Prostate gland (tissue), 2 donors: ENCODE measurements around the gene KIDINS220. TPM values are rescaled to one million over a fixed set of nuclear protein-coding genes. Genes with fewer than 3 reads are reported as not detected.

Experiments used
- DNase-seq: peaks from one replicate; pipeline ENCODE4 v3.0.0-alpha.2; 2019; ENCODE audit warnings: low spot score
- H3K27ac ChIP-seq, 2 donors: fragments of 200-600 bp; sonication (generic); 2 replicates each; pipeline ENCODE4 v1.5.1; 2017 to 2019
- H3K27me3 ChIP-seq: fragments of 200-600 bp; sonication (generic); replicated peaks from 2 replicates; pipeline ENCODE4 v1.5.1; 2019; ENCODE audit not compliant: insufficient read depth
- H3K36me3 ChIP-seq, 2 donors: fragments of 200-600 bp; sonication (generic); 1 replicate in 1 of 2; 2 replicates in 1 of 2; pipeline versions ENCODE4 v1.5.1 to v1.8.1; 2017 to 2019
- H3K4me1 ChIP-seq: fragments of 200-600 bp; sonication (generic); replicated peaks from 2 replicates; pipeline ENCODE4 v1.5.1; 2019
- H3K4me3 ChIP-seq, 2 donors: fragments of 200-600 bp; sonication (generic); 2 replicates each; pipeline ENCODE4 v1.5.1; 2017 to 2019
- H3K9me3 ChIP-seq: fragments of 200-600 bp; sonication (generic); 2 replicates; pipeline ENCODE4 v1.5.1; 2017
- POLR2A ChIP-seq: fragments of 450-650 bp; IDR thresholded peaks from one replicate; pipeline ENCODE4 v1.6.1; 2016; ENCODE audit warnings: antibody characterized with exemption, mild to moderate bottlenecking
- POLR2AphosphoS5 ChIP-seq: sonication (generic); formaldehyde crosslinking; IDR thresholded peaks from one replicate; pipeline ENCODE4 v1.6.1; 2017; ENCODE audit warnings: antibody characterized with exemption
- WGBS: methylation state at CpG from one replicate; pipeline ENCODE4 v1.1.5; 2018; 5-methylcytosine and 5-hydroxymethylcytosine counted together
- intact Hi-C: fragments of 100-400 bp; cut with DNase I; formaldehyde crosslinking; loops from one replicate; pipeline ENCODE4 v1.14.2; 2022
- total RNA-seq, 2 donors: library from RNA; depleted of rRNA; stranded (reverse); fragments of >200 nt; gene quantifications; one replicate each; pipeline ENCODE4 v1.1.0, GENCODE V29; 2016
- TF ChIP-seq, protein P1 (sequence below), 4 experiments: fragments of 200-600 bp in 2 of 4; fragments of 450-650 bp in 2 of 4; sonication (generic) in 2 of 4; IDR thresholded peaks; 1 replicate in 3 of 4; 2 replicates in 1 of 4; pipeline ENCODE4 v1.5.1; 2016 to 2019; ENCODE audit warnings: antibody characterized with exemption in 4 of 4, mild to moderate bottlenecking in 2 of 4, moderate library complexity in 2 of 4

The KIDINS220 gene
- total RNA-seq, 2 donors from 2014 or later, result 46.2 to 84.5 TPM

DNA sequence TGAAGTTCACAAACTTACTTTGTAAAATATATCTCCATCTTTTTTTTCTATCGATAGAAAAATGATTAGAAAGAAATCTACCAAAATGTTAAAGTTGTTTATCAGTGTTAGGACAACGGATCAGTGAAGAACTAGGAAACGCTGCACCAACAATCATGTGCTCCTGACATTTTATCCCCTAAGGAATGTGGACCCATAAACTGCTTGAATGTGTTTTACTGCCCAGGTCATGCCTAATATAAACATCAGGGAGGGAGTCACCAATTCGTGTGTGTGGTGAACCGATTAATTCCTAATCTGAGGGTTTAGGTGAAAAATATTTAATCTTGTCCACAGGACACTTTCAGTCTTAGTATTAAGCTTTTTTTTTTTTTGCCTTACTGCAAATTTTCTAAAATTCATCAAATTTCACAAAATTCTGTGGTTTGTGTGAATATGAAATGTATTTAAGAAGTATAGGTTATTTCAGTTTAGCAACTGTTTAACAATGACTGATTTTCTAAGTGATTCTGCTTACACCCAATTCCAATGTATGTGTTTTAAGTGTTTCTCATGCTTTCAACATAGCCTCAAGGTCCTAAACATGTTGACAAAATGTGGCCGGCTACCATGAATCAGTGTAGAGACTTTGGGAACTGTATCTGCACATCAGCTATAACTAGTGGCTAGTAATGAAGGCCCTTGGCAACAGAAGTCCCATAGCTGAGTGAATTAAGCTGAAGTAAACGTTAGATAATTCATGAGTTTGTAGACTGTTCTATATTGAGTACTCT is 11.1 kb upstream of the KIDINS220 start:
- H3K36me3 ChIP-seq, result no peaks in the 10 kb centered on the region
- WGBS, result 65% methylated on average over 7 of the region's 7 CpGs
- DNase-seq, result no peak
- TF ChIP-seq, protein P1, sequence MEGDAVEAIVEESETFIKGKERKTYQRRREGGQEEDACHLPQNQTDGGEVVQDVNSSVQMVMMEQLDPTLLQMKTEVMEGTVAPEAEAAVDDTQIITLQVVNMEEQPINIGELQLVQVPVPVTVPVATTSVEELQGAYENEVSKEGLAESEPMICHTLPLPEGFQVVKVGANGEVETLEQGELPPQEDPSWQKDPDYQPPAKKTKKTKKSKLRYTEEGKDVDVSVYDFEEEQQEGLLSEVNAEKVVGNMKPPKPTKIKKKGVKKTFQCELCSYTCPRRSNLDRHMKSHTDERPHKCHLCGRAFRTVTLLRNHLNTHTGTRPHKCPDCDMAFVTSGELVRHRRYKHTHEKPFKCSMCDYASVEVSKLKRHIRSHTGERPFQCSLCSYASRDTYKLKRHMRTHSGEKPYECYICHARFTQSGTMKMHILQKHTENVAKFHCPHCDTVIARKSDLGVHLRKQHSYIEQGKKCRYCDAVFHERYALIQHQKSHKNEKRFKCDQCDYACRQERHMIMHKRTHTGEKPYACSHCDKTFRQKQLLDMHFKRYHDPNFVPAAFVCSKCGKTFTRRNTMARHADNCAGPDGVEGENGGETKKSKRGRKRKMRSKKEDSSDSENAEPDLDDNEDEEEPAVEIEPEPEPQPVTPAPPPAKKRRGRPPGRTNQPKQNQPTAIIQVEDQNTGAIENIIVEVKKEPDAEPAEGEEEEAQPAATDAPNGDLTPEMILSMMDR (IDR thresholded peaks at IDR 0.05), result no peak
- TF ChIP-seq POLR2AphosphoS5 (no peak), POLR2A (no peak)
- no peak overlapping the region for H3K4me3 ChIP-seq
- H3K4me1 ChIP-seq, result no peaks in the 10 kb centered on the region
- H3K27ac ChIP-seq, result no peak overlapping the region
- no peaks in the 10 kb centered on the region for H3K27me3 ChIP-seq
- intact Hi-C loops, result no loop called here
- H3K9me3 ChIP-seq, result no peaks in the 10 kb centered on the region

DNA sequence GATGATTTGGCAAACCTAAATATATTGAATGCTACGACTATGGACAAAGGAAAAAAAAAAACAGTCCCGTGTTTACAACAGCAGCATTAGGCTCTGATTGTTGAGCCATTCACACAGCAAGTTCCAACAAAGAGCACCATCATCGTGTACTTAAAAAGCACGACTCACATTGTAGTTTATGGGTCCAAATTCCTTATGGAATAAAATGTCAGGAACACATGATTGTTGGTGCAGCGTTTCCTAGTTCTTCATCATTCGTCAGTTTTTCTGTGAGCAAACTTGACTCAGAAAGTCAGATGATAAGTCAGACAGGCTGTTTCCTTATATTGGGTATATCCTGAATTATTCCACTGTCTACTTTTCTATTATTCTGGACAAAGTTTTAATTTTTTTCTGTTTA is 10.0 kb upstream of the KIDINS220 start:
- 67% methylated on average over 6 of the region's 6 CpGs for WGBS
- Histone ChIP-seq H3K9me3 (no peaks in the 10 kb centered on the region), H3K36me3 (no peaks in the 10 kb centered on the region), H3K4me3 (no peak overlapping the region), H3K27me3 (no peaks in the 10 kb centered on the region), H3K4me1 (no peaks in the 10 kb centered on the region), H3K27ac (no peak overlapping the region)
- intact Hi-C loops, result no loop called here
- DNase-seq, result no peak
- TF ChIP-seq, protein P1 (IDR thresholded peaks at IDR 0.05), result no peak
- TF ChIP-seq POLR2A, result no peak
- no peak for TF ChIP-seq POLR2AphosphoS5

DNA sequence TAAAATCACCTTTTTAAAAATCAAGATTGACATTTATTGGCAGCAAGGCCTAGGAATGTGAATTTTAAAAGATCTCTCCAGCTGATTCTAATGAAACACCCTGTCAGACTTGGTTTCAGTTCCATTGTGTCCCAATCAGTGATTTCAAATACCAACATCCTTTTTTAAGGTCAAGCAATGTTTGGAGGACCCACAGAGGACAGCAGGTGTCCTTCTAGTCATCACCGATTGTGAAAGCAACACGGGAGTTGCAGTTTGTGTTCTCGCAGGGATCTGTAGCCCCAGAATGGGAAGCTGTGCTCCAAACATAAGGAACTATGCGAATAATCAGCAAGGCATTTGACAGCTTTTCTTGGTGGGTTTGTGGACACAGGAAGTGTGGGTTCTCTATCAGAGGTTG is 4.5 kb upstream of the KIDINS220 start:
- no peak overlapping the region for H3K27ac ChIP-seq
- H3K36me3 ChIP-seq, result no peaks in the 10 kb centered on the region
- no peaks in the 10 kb centered on the region for H3K4me1 ChIP-seq
- 90% methylated on average over 4 of the region's 4 CpGs for WGBS
- intact Hi-C loops, result no loop called here
- H3K4me3 ChIP-seq, result no peak overlapping the region
- TF ChIP-seq POLR2A (no peak), POLR2AphosphoS5 (no peak)
- TF ChIP-seq, protein P1 (IDR thresholded peaks at IDR 0.05), result no peak
- no peaks in the 10 kb centered on the region for H3K9me3 ChIP-seq
- H3K27me3 ChIP-seq, result no peaks in the 10 kb centered on the region
- no peak for DNase-seq

DNA sequence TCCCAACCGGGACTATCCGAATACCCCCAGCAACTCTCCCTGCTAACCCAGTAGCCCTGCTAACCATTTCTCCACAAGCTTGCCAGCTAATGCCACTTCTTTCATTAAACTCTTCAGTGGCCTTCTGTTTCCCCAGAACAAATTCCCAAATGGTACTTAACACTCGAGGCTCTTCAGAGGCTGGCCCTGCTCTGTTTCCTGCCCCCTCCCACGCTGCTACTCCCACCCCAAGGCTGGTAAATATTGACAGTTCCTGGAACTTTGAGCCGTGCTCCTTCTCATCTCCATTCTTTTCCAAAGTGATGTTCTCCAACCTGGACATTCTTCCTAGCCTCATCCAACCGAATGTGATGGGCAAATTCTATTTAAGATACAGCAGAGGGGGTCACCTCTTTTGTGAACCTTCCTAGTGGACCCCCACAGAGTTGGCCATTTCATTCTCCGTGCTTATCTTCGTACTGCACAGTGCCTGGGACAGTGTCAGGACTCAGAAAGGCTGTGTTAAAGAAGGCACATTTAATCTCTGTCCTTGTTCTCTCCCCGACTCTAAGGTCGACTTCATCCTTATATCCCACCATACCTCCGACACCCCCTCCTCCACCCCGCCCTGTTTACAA is 3.2 kb upstream of the KIDINS220 start:
- intact Hi-C loops, result no loop called here
- Histone ChIP-seq H3K4me3 (no peak overlapping the region), H3K27ac (no peak overlapping the region), H3K9me3 (no peaks in the 10 kb centered on the region), H3K4me1 (no peaks in the 10 kb centered on the region), H3K36me3 (no peaks in the 10 kb centered on the region), H3K27me3 (no peaks in the 10 kb centered on the region)
- TF ChIP-seq POLR2AphosphoS5 (no peak), POLR2A (no peak)
- TF ChIP-seq, protein P1 (IDR thresholded peaks at IDR 0.05), result no peak
- DNase-seq, result no peak
- 69% methylated on average over 11 of the region's 12 CpGs for WGBS
